Activated T-cell treated with anti-CD3 and anti-CD28 coated beads, Interleukin-2, amount 50 U/mL, for 4 hours (primary cell): ENCODE results near the gene VPS26C. TPM values are rescaled to one million over a fixed set of nuclear protein-coding genes. Genes with fewer than 3 reads are reported as not detected.

Source experiments
- ATAC-seq, 2 donors: fragments of 200-7000 bp; cut with Tn5 transposase; one replicate each; pipeline ENCODE4 v1.10.0; 2021
- DNase-seq: peaks from one replicate; pipeline ENCODE4 v3.0.0-alpha.2; 2020
- H3K27me3 Mint-ChIP-seq: one replicate; pipeline ENCODE4 v1.8.0; 2021; ENCODE audit warnings: low read depth, mixed read lengths
- H3K36me3 Mint-ChIP-seq: one replicate; pipeline ENCODE4 v1.8.0; 2022; ENCODE audit warnings: mixed read lengths; ENCODE audit not compliant: insufficient read depth
- H3K4me1 Mint-ChIP-seq: one replicate; pipeline ENCODE4 v1.8.0; 2021; ENCODE audit warnings: low read depth, mixed read lengths
- H3K4me3 Mint-ChIP-seq: one replicate; pipeline ENCODE4 v1.8.0; 2021; ENCODE audit warnings: mild to moderate bottlenecking, moderate library complexity, mixed read lengths
- H3K9me3 Mint-ChIP-seq: one replicate; pipeline ENCODE4 v1.8.0; 2021; ENCODE audit warnings: mixed read lengths
- total RNA-seq, 3 donors: library from RNA; stranded (reverse); gene quantifications; one replicate each; pipeline ENCODE4 v1.2.1, GENCODE V29; 2021

The VPS26C gene
- total RNA-seq, 3 donors from 2014 or later = 35.7 to 48.2 (median 44.6) TPM

GRCh38 chr21:37251294-37251634 is 15.9 kb downstream of the VPS26C start:
- H3K36me3 Mint-ChIP-seq = peaks cover 2% of the 10 kb centered on the region
- H3K27me3 Mint-ChIP-seq = no peaks in the 10 kb centered on the region
- H3K4me1 Mint-ChIP-seq = peaks cover 55% of the 10 kb centered on the region
- no peak overlapping the region for H3K4me3 Mint-ChIP-seq
- no peak for DNase-seq
- no peaks in the 10 kb centered on the region for H3K9me3 Mint-ChIP-seq
- no peak for ATAC-seq

GRCh38 chr21:37249112-37249904 is 17.8 kb downstream of the VPS26C start:
- H3K27me3 Mint-ChIP-seq = no peaks in the 10 kb centered on the region
- ATAC-seq = no peak
- H3K9me3 Mint-ChIP-seq = no peaks in the 10 kb centered on the region
- peaks cover 11% of the 10 kb centered on the region for H3K36me3 Mint-ChIP-seq
- peaks cover 71% of the 10 kb centered on the region for H3K4me1 Mint-ChIP-seq
- DNase-seq = no peak
- H3K4me3 Mint-ChIP-seq = no peak overlapping the region

- Mint-ChIP-seq H3K4me3 (no peak overlapping the region), H3K9me3 (no peaks in the 10 kb centered on the region)
These were observed 18.8 kb downstream of the VPS26C start for GRCh38 chr21:37248298-37248697.

GRCh38 chr21:37245151-37245550 is 22.0 kb downstream of the VPS26C start:
- H3K4me3 Mint-ChIP-seq = no peak overlapping the region
- peaks cover 17% of the 10 kb centered on the region for H3K36me3 Mint-ChIP-seq
- DNase-seq = no peak
- H3K27me3 Mint-ChIP-seq = no peaks in the 10 kb centered on the region
- H3K9me3 Mint-ChIP-seq = no peaks in the 10 kb centered on the region
- H3K4me1 Mint-ChIP-seq = peaks cover 61% of the 10 kb centered on the region
- no peak for ATAC-seq

More at GRCh38 chr21:37248298-37248697, 18.8 kb downstream of the VPS26C start:
- Mint-ChIP-seq H3K27me3 (no peaks in the 10 kb centered on the region), H3K4me1 (peaks cover 75% of the 10 kb centered on the region), H3K36me3 (peaks cover 11% of the 10 kb centered on the region)
- ATAC-seq = no peak
- DNase-seq = no peak

- Mint-ChIP-seq H3K4me3 (peak overlapping the region; percentile 28), H3K4me1 (peaks cover 59% of the 10 kb centered on the region), H3K36me3 (peaks cover 17% of the 10 kb centered on the region), H3K27me3 (no peaks in the 10 kb centered on the region), H3K9me3 (no peaks in the 10 kb centered on the region)
- ATAC-seq (peak; percentile 37 to 43), DNase-seq (no peak)
These were observed 22.5 kb downstream of the VPS26C start for GRCh38 chr21:37244501-37245095.

- H3K27me3 Mint-ChIP-seq = no peaks in the 10 kb centered on the region
- H3K4me3 Mint-ChIP-seq = no peak overlapping the region
- DNase-seq (no peak), ATAC-seq (no peak)
- H3K36me3 Mint-ChIP-seq = peaks cover 20% of the 10 kb centered on the region
- H3K9me3 Mint-ChIP-seq = no peaks in the 10 kb centered on the region
- peaks cover 54% of the 10 kb centered on the region for H3K4me1 Mint-ChIP-seq
These were observed 23.2 kb downstream of the VPS26C start for GRCh38 chr21:37243961-37244360.

GRCh38 chr21:37241426-37241825 is 25.7 kb downstream of the VPS26C start:
- ATAC-seq (no peak), DNase-seq (no peak)
- Mint-ChIP-seq H3K4me3 (no peak overlapping the region), H3K36me3 (peaks cover 24% of the 10 kb centered on the region), H3K9me3 (no peaks in the 10 kb centered on the region), H3K27me3 (no peaks in the 10 kb centered on the region), H3K4me1 (peaks cover 56% of the 10 kb centered on the region)

- Mint-ChIP-seq H3K36me3 (peaks cover 22% of the 10 kb centered on the region), H3K27me3 (no peaks in the 10 kb centered on the region), H3K9me3 (no peaks in the 10 kb centered on the region), H3K4me1 (peaks cover 51% of the 10 kb centered on the region), H3K4me3 (no peak overlapping the region)
- ATAC-seq (no peak), DNase-seq (no peak)
These were observed 26.2 kb downstream of the VPS26C start for GRCh38 chr21:37240978-37241377.

GRCh38 chr21:37237764-37238163 is 29.4 kb downstream of the VPS26C start:
- ATAC-seq = no peak
- H3K4me1 Mint-ChIP-seq = peaks cover 24% of the 10 kb centered on the region
- peaks cover 17% of the 10 kb centered on the region for H3K36me3 Mint-ChIP-seq
- no peak for DNase-seq
- no peaks in the 10 kb centered on the region for H3K9me3 Mint-ChIP-seq
- H3K27me3 Mint-ChIP-seq = no peaks in the 10 kb centered on the region
- H3K4me3 Mint-ChIP-seq = no peak overlapping the region

- no peaks in the 10 kb centered on the region for H3K27me3 Mint-ChIP-seq
- DNase-seq (no peak), ATAC-seq (no peak)
- no peaks in the 10 kb centered on the region for H3K9me3 Mint-ChIP-seq
- H3K4me1 Mint-ChIP-seq = peaks cover 21% of the 10 kb centered on the region
- H3K4me3 Mint-ChIP-seq = no peak overlapping the region
- peaks cover 18% of the 10 kb centered on the region for H3K36me3 Mint-ChIP-seq
These were observed 29.8 kb downstream of the VPS26C start for GRCh38 chr21:37237346-37237745.

- no peak for DNase-seq
- no peak for ATAC-seq
- Mint-ChIP-seq H3K4me1 (peaks cover 15% of the 10 kb centered on the region), H3K27me3 (no peaks in the 10 kb centered on the region), H3K4me3 (no peak overlapping the region), H3K36me3 (peaks cover 20% of the 10 kb centered on the region), H3K9me3 (no peaks in the 10 kb centered on the region)
These were observed 33.5 kb downstream of the VPS26C start for GRCh38 chr21:37233551-37234146.

GRCh38 chr21:37232274-37233018 is 34.7 kb downstream of the VPS26C start:
- Mint-ChIP-seq H3K36me3 (peaks cover 24% of the 10 kb centered on the region), H3K27me3 (no peaks in the 10 kb centered on the region), H3K4me3 (no peak overlapping the region), H3K4me1 (peaks cover 3% of the 10 kb centered on the region), H3K9me3 (no peaks in the 10 kb centered on the region)
- DNase-seq (no peak), ATAC-seq (no peak)

- DNase-seq (no peak), ATAC-seq (no peak)
- no peaks in the 10 kb centered on the region for H3K9me3 Mint-ChIP-seq
- no peaks in the 10 kb centered on the region for H3K27me3 Mint-ChIP-seq
- H3K4me1 Mint-ChIP-seq = no peaks in the 10 kb centered on the region
- H3K36me3 Mint-ChIP-seq = peaks cover 29% of the 10 kb centered on the region
- no peak overlapping the region for H3K4me3 Mint-ChIP-seq
These were observed 35.5 kb downstream of the VPS26C start for GRCh38 chr21:37231671-37232070.

- H3K36me3 Mint-ChIP-seq = peaks cover 31% of the 10 kb centered on the region
- no peaks in the 10 kb centered on the region for H3K27me3 Mint-ChIP-seq
- no peaks in the 10 kb centered on the region for H3K9me3 Mint-ChIP-seq
- ATAC-seq (no peak), DNase-seq (no peak)
- no peak overlapping the region for H3K4me3 Mint-ChIP-seq
- peaks cover 2% of the 10 kb centered on the region for H3K4me1 Mint-ChIP-seq
These were observed 35.9 kb downstream of the VPS26C start for GRCh38 chr21:37231249-37231645.
